IMR-90 (cell line): ENCODE measurements around the gene IRF5.

Source experiments
- CEBPB ChIP-seq: IDR thresholded peaks from 2 replicates; pipeline ENCODE4 v1.6.1; 2012; ENCODE audit warnings: low read depth, low read length, improper control_type of control experiment
- CHD1 ChIP-seq: IDR thresholded peaks from 2 replicates; pipeline ENCODE4 v1.6.1; 2012; ENCODE audit warnings: low read depth, low read length, improper control_type of control experiment
- FOS ChIP-seq: fragments of 150-350 bp; IDR thresholded peaks from 2 replicates; pipeline ENCODE4 v1.6.1; 2016; ENCODE audit warnings: low read depth, low read length
- MAFK ChIP-seq: IDR thresholded peaks from 2 replicates; pipeline ENCODE4 v1.6.1; 2012; ENCODE audit warnings: low read depth, low read length, improper control_type of control experiment
- MAZ ChIP-seq: IDR thresholded peaks from 2 replicates; pipeline ENCODE4 v1.6.1; 2012; ENCODE audit warnings: low read depth, mild to moderate bottlenecking, low read length, improper control_type of control experiment, moderate library complexity, borderline replicate concordance
- MXI1 ChIP-seq: IDR thresholded peaks from 2 replicates; pipeline ENCODE4 v1.6.1; 2012; ENCODE audit warnings: low read depth, mild to moderate bottlenecking, low read length, moderate library complexity, borderline replicate concordance
- POLR2A ChIP-seq: IDR thresholded peaks from 2 replicates; pipeline ENCODE4 v1.6.1; 2012; ENCODE audit warnings: mild to moderate bottlenecking, low read depth, low read length
- RAD21 ChIP-seq: IDR thresholded peaks from 2 replicates; pipeline ENCODE4 v1.6.1; 2012; ENCODE audit warnings: low read length, improper control_type of control experiment
- RCOR1 ChIP-seq: IDR thresholded peaks from 2 replicates; pipeline ENCODE4 v1.6.1; 2012; ENCODE audit warnings: mild to moderate bottlenecking, low read length, improper control_type of control experiment; ENCODE audit not compliant: insufficient replicate concordance
- SMC3 ChIP-seq: fragments of 150-350 bp; IDR thresholded peaks from 2 replicates; pipeline ENCODE4 v1.6.1; 2016; ENCODE audit warnings: low read depth, mild to moderate bottlenecking, antibody characterized with exemption, low read length, moderate library complexity
- USF2 ChIP-seq: fragments of 150-350 bp; IDR thresholded peaks from 2 replicates; pipeline ENCODE4 v1.6.1; 2017; ENCODE audit warnings: mild to moderate bottlenecking, antibody characterized with exemption, low read length, low read depth
- TF ChIP-seq, protein P1 (sequence below): conservative IDR thresholded peaks from 2 replicates; pipeline ENCODE4 v1.5.1; 2012; ENCODE audit warnings: mild to moderate bottlenecking, low read depth, low read length, improper control_type of control experiment

- TF ChIP-seq POLR2A: no peak
- TF ChIP-seq, protein P1, sequence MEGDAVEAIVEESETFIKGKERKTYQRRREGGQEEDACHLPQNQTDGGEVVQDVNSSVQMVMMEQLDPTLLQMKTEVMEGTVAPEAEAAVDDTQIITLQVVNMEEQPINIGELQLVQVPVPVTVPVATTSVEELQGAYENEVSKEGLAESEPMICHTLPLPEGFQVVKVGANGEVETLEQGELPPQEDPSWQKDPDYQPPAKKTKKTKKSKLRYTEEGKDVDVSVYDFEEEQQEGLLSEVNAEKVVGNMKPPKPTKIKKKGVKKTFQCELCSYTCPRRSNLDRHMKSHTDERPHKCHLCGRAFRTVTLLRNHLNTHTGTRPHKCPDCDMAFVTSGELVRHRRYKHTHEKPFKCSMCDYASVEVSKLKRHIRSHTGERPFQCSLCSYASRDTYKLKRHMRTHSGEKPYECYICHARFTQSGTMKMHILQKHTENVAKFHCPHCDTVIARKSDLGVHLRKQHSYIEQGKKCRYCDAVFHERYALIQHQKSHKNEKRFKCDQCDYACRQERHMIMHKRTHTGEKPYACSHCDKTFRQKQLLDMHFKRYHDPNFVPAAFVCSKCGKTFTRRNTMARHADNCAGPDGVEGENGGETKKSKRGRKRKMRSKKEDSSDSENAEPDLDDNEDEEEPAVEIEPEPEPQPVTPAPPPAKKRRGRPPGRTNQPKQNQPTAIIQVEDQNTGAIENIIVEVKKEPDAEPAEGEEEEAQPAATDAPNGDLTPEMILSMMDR: no peak
- TF ChIP-seq RCOR1: no peak
- no peak for TF ChIP-seq USF2
- TF ChIP-seq FOS: no peak
- no peak for TF ChIP-seq CEBPB
- no peak for TF ChIP-seq RAD21
- TF ChIP-seq CHD1: no peak
- no peak for TF ChIP-seq MXI1
- no peak for TF ChIP-seq SMC3
- no peak for TF ChIP-seq MAFK
- no peak for TF ChIP-seq MAZ
Measured at GRCh38 chr7:128951296-128951695, 13.6 kb downstream of the IRF5 start.
